Adrenal gland (tissue), 5 donors: ENCODE results near the gene FRMD8.

Source experiments
- POLR2A ChIP-seq, 2 donors: fragments of 450-650 bp; IDR thresholded peaks; one replicate each; pipeline ENCODE4 v1.6.1; 2017; ENCODE audit warnings: antibody characterized with exemption in 2 of 2, mild to moderate bottlenecking in 2 of 2, moderate library complexity in 1 of 2
- TF ChIP-seq, protein P1 (sequence below), 6 experiments: fragments of 450-650 bp in 4 of 6; fragments of 200-600 bp in 2 of 6; sonication (generic) in 1 of 6; IDR thresholded peaks; 1 replicate in 5 of 6; 2 replicates in 1 of 6; pipeline versions ENCODE4 v1.5.1 to v1.8.0; 2016 to 2021; ENCODE audit warnings: antibody characterized with exemption in 6 of 6, mild to moderate bottlenecking in 2 of 6, moderate library complexity in 1 of 6
- donor health status: DM: no; HTN: no; CAD: no.

DNA sequence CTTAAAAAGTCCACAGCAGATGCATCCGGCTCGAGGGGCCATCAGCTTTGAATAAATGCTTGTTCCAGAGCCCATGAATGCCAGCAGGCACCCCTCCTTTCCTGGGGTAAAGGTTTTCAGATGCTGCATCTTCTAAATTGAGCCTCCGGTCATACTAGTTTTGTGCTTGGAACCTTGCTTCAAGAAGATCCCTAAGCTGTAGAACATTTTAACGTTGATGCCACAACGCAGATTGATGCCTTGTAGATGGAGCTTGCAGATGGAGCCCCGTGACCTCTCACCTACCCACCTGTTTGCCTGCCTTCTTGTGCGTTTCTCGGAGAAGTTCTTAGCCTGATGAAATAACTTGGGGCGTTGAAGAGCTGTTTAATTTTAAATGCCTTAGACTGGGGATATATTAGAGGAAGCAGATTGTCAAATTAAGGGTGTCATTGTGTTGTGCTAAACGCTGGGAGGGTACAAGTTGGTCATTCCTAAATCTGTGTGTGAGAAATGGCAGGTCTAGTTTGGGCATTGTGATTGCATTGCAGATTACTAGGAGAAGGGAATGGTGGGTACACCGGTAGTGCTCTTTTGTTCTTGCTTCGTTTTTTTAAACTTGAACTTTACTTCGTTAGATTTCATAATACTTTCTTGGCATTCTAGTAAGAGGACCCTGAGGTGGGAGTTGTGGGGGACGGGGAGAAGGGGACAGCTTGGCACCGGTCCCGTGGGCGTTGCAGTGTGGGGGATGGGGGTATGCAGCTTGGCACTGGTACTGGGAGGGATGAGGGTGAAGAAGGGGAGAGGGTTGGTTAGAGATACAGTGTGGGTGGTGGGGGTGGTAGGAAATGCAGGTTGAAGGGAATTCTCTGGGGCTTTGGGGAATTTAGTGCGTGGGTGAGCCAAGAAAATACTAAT is 38.0 kb downstream of the FRMD8 start:
- TF ChIP-seq, protein P1, sequence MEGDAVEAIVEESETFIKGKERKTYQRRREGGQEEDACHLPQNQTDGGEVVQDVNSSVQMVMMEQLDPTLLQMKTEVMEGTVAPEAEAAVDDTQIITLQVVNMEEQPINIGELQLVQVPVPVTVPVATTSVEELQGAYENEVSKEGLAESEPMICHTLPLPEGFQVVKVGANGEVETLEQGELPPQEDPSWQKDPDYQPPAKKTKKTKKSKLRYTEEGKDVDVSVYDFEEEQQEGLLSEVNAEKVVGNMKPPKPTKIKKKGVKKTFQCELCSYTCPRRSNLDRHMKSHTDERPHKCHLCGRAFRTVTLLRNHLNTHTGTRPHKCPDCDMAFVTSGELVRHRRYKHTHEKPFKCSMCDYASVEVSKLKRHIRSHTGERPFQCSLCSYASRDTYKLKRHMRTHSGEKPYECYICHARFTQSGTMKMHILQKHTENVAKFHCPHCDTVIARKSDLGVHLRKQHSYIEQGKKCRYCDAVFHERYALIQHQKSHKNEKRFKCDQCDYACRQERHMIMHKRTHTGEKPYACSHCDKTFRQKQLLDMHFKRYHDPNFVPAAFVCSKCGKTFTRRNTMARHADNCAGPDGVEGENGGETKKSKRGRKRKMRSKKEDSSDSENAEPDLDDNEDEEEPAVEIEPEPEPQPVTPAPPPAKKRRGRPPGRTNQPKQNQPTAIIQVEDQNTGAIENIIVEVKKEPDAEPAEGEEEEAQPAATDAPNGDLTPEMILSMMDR (IDR thresholded peaks at IDR 0.05), result no peak
- TF ChIP-seq POLR2A (IDR thresholded peaks at IDR 0.05), result peak in 1 of 2 donors; percentile 54
